GM23338 (cell line): ENCODE results near the gene TAB3. TPM values are rescaled to one million over a fixed set of nuclear protein-coding genes. Genes with fewer than 3 reads are reported as not detected.

Source experiments
- ATAC-seq: fragments of 200-7000 bp; cut with Tn5 transposase; 3 replicates; pipeline ENCODE4 v1.9.1; 2020
- DNase-seq: peaks from one replicate; pipeline ENCODE4 v3.0.0-alpha.2; 2015; ENCODE audit warnings: low spot score
- H2AFZ ChIP-seq: fragments of 200-600 bp; sonication (generic); 2 replicates; pipeline ENCODE4 v1.8.0; 2016; ENCODE audit warnings: antibody characterized with exemption, mild to moderate bottlenecking, moderate library complexity
- H3F3A ChIP-seq: fragments of 200-600 bp; sonication (generic); replicated peaks from 2 replicates; pipeline ENCODE4 v1.8.0; 2017; ENCODE audit warnings: antibody characterized with exemption, mixed run types, low read depth
- H3K27ac ChIP-seq: fragments of 200-600 bp; sonication (generic); 2 replicates; pipeline ENCODE4 v1.6.1; 2016; ENCODE audit warnings: low read depth
- H3K27me3 ChIP-seq: fragments of 200-600 bp; sonication (generic); 2 replicates; pipeline ENCODE4 v1.8.0; 2016; ENCODE audit warnings: mild to moderate bottlenecking, mixed run types, moderate library complexity; ENCODE audit not compliant: insufficient read depth
- H3K36me3 ChIP-seq: fragments of 200-600 bp; sonication (generic); 2 replicates; pipeline ENCODE4 v1.8.0; 2016; ENCODE audit warnings: mild to moderate bottlenecking; ENCODE audit not compliant: insufficient read depth
- H3K4me1 ChIP-seq: fragments of 200-600 bp; sonication (generic); 2 replicates; pipeline ENCODE4 v1.8.0; 2016; ENCODE audit warnings: mild to moderate bottlenecking, moderate library complexity; ENCODE audit not compliant: insufficient read depth
- H3K4me2 ChIP-seq: fragments of 200-600 bp; sonication (generic); 2 replicates; pipeline ENCODE4 v1.7.1; 2017; ENCODE audit warnings: mixed run types
- H3K4me3 ChIP-seq: fragments of 200-600 bp; sonication (generic); 2 replicates; pipeline ENCODE4 v1.6.1; 2016; ENCODE audit warnings: mixed run types
- H3K79me2 ChIP-seq: fragments of 200-600 bp; sonication (generic); replicated peaks from 2 replicates; pipeline ENCODE4 v1.8.0; 2017; ENCODE audit warnings: mild to moderate bottlenecking; ENCODE audit not compliant: insufficient read depth
- H3K9me2 ChIP-seq: fragments of 200-600 bp; sonication (generic); 2 replicates; pipeline ENCODE4 v1.8.0; 2017; ENCODE audit not compliant: insufficient read depth
- H4K20me1 ChIP-seq: fragments of 200-600 bp; sonication (generic); replicated peaks from 2 replicates; pipeline ENCODE4 v1.8.0; 2017; ENCODE audit warnings: mild to moderate bottlenecking; ENCODE audit not compliant: insufficient read depth
- H3K27ac Mint-ChIP-seq: 2 replicates; pipeline ENCODE4 v1.8.0; 2020; ENCODE audit warnings: inconsistent platforms, mild to moderate bottlenecking, moderate library complexity, mixed read lengths
- H3K27me3 Mint-ChIP-seq: 3 replicates; pipeline ENCODE4 v1.8.0; 2022; ENCODE audit warnings: low read depth, mild to moderate bottlenecking, moderate library complexity, mixed read lengths, inconsistent platforms; ENCODE audit not compliant: insufficient read depth, poor library complexity
- H3K36me3 Mint-ChIP-seq: 3 replicates; pipeline ENCODE4 v1.8.0; 2021; ENCODE audit warnings: low read depth, mild to moderate bottlenecking, inconsistent platforms, moderate library complexity, mixed read lengths
- H3K4me1 Mint-ChIP-seq: 3 replicates; pipeline ENCODE4 v1.8.0; 2020; ENCODE audit warnings: mild to moderate bottlenecking, inconsistent platforms, mixed read lengths
- H3K4me3 Mint-ChIP-seq: 3 replicates; pipeline ENCODE4 v1.8.0; 2021; ENCODE audit warnings: moderate library complexity, mild to moderate bottlenecking, inconsistent platforms, mixed read lengths
- H3K9me3 Mint-ChIP-seq: 3 replicates; pipeline ENCODE4 v1.8.0; 2020; ENCODE audit warnings: moderate library complexity, mild to moderate bottlenecking, inconsistent platforms, mixed read lengths
- CTCF ChIP-seq, 2 experiments: fragments of 200-600 bp in 1 of 2; sonication (generic) in 1 of 2; conservative IDR thresholded peaks; 2 replicates each; pipeline versions ENCODE4 v1.5.1 to v1.6.1; 2016 to 2017; ENCODE audit warnings: antibody characterized with exemption in 2 of 2, low read depth in 2 of 2, mild to moderate bottlenecking in 2 of 2, moderate library complexity in 1 of 2
- ETS1 ChIP-seq: IDR thresholded peaks from 2 replicates; pipeline ENCODE4 v1.6.1; 2016; ENCODE audit warnings: antibody characterized with exemption
- EZH2phosphoT487 ChIP-seq: fragments of 200-600 bp; sonication (generic); IDR thresholded peaks from one replicate; pipeline ENCODE4 v1.8.1; 2018; ENCODE audit warnings: antibody characterized with exemption; ENCODE audit not compliant: unreplicated experiment
- STAT1 ChIP-seq: IDR thresholded peaks from one replicate; pipeline ENCODE4 v1.6.1; 2016; ENCODE audit warnings: antibody characterized with exemption; ENCODE audit not compliant: unreplicated experiment
- polyA plus RNA-seq: library from polyadenylated mRNA; unstranded; fragments of >200 nt; fragmentation: Nextera tagmentation; extraction: Ambion mirVana; gene quantifications from 2 replicates; pipeline ENCODE4 v1.2.1, GENCODE V29; 2016
- total RNA-seq: library from RNA; depleted of rRNA; stranded (reverse); fragments of >200 nt; shearing (Covaris generic); gene quantifications from 2 replicates; pipeline ENCODE4 v1.2.3, GENCODE V29; 2014
- TF ChIP-seq, protein P1 (sequence below): IDR thresholded peaks from one replicate; pipeline ENCODE4 v1.6.1; 2018; ENCODE audit warnings: antibody characterized with exemption; ENCODE audit not compliant: unreplicated experiment

Gene TAB3
- total and polyA plus RNA-seq, 2 experiments from 2014 or later, result 4.4 to 21.7 TPM

- ATAC-seq, result no peak
These were observed 15.6 kb upstream of the TAB3 start for GRCh38 chrX:30904632-30905031.

DNA sequence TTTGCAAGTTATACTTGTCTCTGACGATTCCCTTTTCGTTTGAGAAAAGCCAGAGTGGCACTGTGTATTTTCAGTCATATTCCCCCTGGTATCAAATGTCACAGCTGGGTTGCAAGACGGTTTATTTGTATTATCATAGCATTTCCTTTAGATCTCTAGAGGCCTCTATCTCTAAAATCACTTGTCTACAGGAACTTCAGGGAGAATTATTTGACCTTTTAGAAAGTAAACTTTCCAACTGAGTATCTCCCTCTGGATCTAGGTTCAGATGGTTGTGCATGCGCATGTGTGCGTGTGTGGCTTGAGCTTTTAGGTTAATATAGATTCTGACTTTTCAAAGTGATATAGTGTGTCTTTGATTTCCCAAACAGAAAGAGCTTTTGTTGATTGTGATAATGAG, 15.1 kb upstream of the TAB3 start:
- Mint-ChIP-seq H3K27ac (no peak overlapping the region), H3K4me3 (no peak overlapping the region), H3K36me3 (no peaks in the 10 kb centered on the region), H3K27me3 (no peaks in the 10 kb centered on the region), H3K9me3 (no peaks in the 10 kb centered on the region), H3K4me1 (no peaks in the 10 kb centered on the region)
- no peaks in the 10 kb centered on the region for H3K4me1 ChIP-seq
- ATAC-seq (no peak), DNase-seq (no peak)
- no peaks in the 10 kb centered on the region for H3K9me2 ChIP-seq
- H3K27me3 ChIP-seq, result no peaks in the 10 kb centered on the region
- H2AFZ ChIP-seq, result no peak overlapping the region
- no peaks in the 10 kb centered on the region for H3K36me3 ChIP-seq
- H3F3A ChIP-seq, result no peaks in the 10 kb centered on the region
- H3K4me2 ChIP-seq, result no peak overlapping the region
- H3K4me3 ChIP-seq, result no peak overlapping the region
- H3K27ac ChIP-seq, result no peak overlapping the region
- no peaks in the 10 kb centered on the region for H4K20me1 ChIP-seq
- no peaks in the 10 kb centered on the region for H3K79me2 ChIP-seq
- no peak for TF ChIP-seq ETS1
- TF ChIP-seq CTCF (conservative IDR thresholded peaks at IDR 0.05; ENCODE audit: low read depth in 2 of 2), result no peak
- TF ChIP-seq, protein P1, sequence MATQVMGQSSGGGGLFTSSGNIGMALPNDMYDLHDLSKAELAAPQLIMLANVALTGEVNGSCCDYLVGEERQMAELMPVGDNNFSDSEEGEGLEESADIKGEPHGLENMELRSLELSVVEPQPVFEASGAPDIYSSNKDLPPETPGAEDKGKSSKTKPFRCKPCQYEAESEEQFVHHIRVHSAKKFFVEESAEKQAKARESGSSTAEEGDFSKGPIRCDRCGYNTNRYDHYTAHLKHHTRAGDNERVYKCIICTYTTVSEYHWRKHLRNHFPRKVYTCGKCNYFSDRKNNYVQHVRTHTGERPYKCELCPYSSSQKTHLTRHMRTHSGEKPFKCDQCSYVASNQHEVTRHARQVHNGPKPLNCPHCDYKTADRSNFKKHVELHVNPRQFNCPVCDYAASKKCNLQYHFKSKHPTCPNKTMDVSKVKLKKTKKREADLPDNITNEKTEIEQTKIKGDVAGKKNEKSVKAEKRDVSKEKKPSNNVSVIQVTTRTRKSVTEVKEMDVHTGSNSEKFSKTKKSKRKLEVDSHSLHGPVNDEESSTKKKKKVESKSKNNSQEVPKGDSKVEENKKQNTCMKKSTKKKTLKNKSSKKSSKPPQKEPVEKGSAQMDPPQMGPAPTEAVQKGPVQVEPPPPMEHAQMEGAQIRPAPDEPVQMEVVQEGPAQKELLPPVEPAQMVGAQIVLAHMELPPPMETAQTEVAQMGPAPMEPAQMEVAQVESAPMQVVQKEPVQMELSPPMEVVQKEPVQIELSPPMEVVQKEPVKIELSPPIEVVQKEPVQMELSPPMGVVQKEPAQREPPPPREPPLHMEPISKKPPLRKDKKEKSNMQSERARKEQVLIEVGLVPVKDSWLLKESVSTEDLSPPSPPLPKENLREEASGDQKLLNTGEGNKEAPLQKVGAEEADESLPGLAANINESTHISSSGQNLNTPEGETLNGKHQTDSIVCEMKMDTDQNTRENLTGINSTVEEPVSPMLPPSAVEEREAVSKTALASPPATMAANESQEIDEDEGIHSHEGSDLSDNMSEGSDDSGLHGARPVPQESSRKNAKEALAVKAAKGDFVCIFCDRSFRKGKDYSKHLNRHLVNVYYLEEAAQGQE, result no peak
- no peak for TF ChIP-seq EZH2phosphoT487

More at GRCh38 chrX:30904632-30905031, 15.6 kb upstream of the TAB3 start:
- H4K20me1 ChIP-seq, result no peaks in the 10 kb centered on the region
- no peaks in the 10 kb centered on the region for H3K27me3 ChIP-seq
- H3K36me3 ChIP-seq, result no peaks in the 10 kb centered on the region
- no peaks in the 10 kb centered on the region for H3F3A ChIP-seq
- H3K4me3 ChIP-seq, result no peak overlapping the region
- H3K4me2 ChIP-seq, result no peak overlapping the region
- no peak overlapping the region for H2AFZ ChIP-seq
- peaks cover 3% of the 10 kb centered on the region; the same call in 1 of the 3 replicates for H3K4me1 Mint-ChIP-seq
- no peaks in the 10 kb centered on the region for H3K79me2 ChIP-seq
- H3K27ac ChIP-seq, result no peak overlapping the region
- H3K27me3 Mint-ChIP-seq, result no peaks in the 10 kb centered on the region
- no peaks in the 10 kb centered on the region for H3K9me3 Mint-ChIP-seq
- H3K9me2 ChIP-seq, result no peaks in the 10 kb centered on the region
- H3K4me3 Mint-ChIP-seq, result no peak overlapping the region
- no peak for DNase-seq
- TF ChIP-seq STAT1 (no peak), CTCF (conservative IDR thresholded peaks at IDR 0.05; ENCODE audit: low read depth in 2 of 2) (no peak)
- no peaks in the 10 kb centered on the region for H3K4me1 ChIP-seq
- no peaks in the 10 kb centered on the region for H3K36me3 Mint-ChIP-seq
- H3K27ac Mint-ChIP-seq, result no peak overlapping the region
